GM10248 (cell line): ENCODE results near the gene RHAG.

Experiments used
- CTCF ChIA-PET: fragments of 300-600 bp; sonication (Branson Sonifier 250); formaldehyde crosslinking; extraction: SDS; loops from one replicate; lab custom pipeline; 2021; ENCODE audit warnings: antibody characterized with exemption; lab: Yijun Ruan, JAX
- POLR2A ChIA-PET: fragments of 350-650 bp; sonication (Branson Sonifier 250); formaldehyde crosslinking; extraction: SDS; loops from one replicate; lab custom pipeline; 2020; ENCODE audit warnings: antibody characterized with exemption; lab: Yijun Ruan, JAX
- DNase-seq: peaks from one replicate; pipeline ENCODE4 v3.0.0; 2012; ENCODE audit errors: extremely low spot score
- CTCF ChIP-seq: IDR thresholded peaks from 2 replicates; pipeline ENCODE4 v1.5.1; 2012; ENCODE audit warnings: mild to moderate bottlenecking, low read depth; ENCODE audit errors: extremely low read depth, missing control alignments, control extremely low read depth

Gene RHAG

GRCh38 chr6:49639177-49639817 lies 2.7 kb upstream of the RHAG start:
- CTCF ChIA-PET, result interaction anchor here (0.9 to 2.1 kb wide), 4 partner anchors 10 to 32 kb away, joined by 3 to 7 read pairs (median 4); no protein-coding TSS in a partner anchor

GRCh38 chr6:49637350-49637731 lies 702 bp upstream of the RHAG start:
- TF ChIP-seq CTCF, result no peak
- no peak for DNase-seq
- POLR2A ChIA-PET, result no interaction called here
- CTCF ChIA-PET, result no interaction called here

More at GRCh38 chr6:49639177-49639817, 2.7 kb upstream of the RHAG start:
- POLR2A ChIA-PET, result no interaction called here
- no peak for DNase-seq
- TF ChIP-seq CTCF, result no peak

- ChIA-PET POLR2A (no interaction called here), CTCF (interaction anchor here (0.8 to 1.3 kb wide), 3 partner anchors 15 to 47 kb away, joined by 3 read pairs; no protein-coding TSS in a partner anchor)
- no peak for DNase-seq
- TF ChIP-seq CTCF, result no peak
Measured at GRCh38 chr6:49635978-49636712, 494 bp downstream of the RHAG start.

- POLR2A ChIA-PET, result no interaction called here
Measured at GRCh38 chr6:49635480-49635879, 1.2 kb downstream of the RHAG start.

GRCh38 chr6:49634836-49635218 lies 1.8 kb downstream of the RHAG start:
- no peak for TF ChIP-seq CTCF
- no peak for DNase-seq
- CTCF ChIA-PET, result interaction anchor here (0.7 to 1.7 kb wide), 8 partner anchors 9 to 214 kb away, joined by 3 to 5 read pairs (median 3); no protein-coding TSS in a partner anchor
- POLR2A ChIA-PET, result no interaction called here

More at GRCh38 chr6:49635480-49635879, 1.2 kb downstream of the RHAG start:
- TF ChIP-seq CTCF, result no peak
- CTCF ChIA-PET, result interaction anchor here (0.7 to 1.7 kb wide), 7 partner anchors 8 to 214 kb away, joined by 3 to 5 read pairs (median 3); no protein-coding TSS in a partner anchor
- no peak for DNase-seq

- POLR2A ChIA-PET, result no interaction called here
- DNase-seq, result no peak
- CTCF ChIA-PET, result interaction anchor here (1.0 to 1.7 kb wide), 5 partner anchors 9 to 45 kb away, joined by 3 to 5 read pairs (median 3); no protein-coding TSS in a partner anchor
- TF ChIP-seq CTCF, result no peak
Measured at GRCh38 chr6:49634092-49634835, 2.4 kb downstream of the RHAG start.
